NCI-H2081 (cell line): ENCODE results near the gene CARS1.

Experiments
- DNase-seq, 2 experiments: peaks; one replicate each; lab custom pipeline; 2025; lab: John Stamatoyannopoulos, UW

The CARS1 gene

DNA sequence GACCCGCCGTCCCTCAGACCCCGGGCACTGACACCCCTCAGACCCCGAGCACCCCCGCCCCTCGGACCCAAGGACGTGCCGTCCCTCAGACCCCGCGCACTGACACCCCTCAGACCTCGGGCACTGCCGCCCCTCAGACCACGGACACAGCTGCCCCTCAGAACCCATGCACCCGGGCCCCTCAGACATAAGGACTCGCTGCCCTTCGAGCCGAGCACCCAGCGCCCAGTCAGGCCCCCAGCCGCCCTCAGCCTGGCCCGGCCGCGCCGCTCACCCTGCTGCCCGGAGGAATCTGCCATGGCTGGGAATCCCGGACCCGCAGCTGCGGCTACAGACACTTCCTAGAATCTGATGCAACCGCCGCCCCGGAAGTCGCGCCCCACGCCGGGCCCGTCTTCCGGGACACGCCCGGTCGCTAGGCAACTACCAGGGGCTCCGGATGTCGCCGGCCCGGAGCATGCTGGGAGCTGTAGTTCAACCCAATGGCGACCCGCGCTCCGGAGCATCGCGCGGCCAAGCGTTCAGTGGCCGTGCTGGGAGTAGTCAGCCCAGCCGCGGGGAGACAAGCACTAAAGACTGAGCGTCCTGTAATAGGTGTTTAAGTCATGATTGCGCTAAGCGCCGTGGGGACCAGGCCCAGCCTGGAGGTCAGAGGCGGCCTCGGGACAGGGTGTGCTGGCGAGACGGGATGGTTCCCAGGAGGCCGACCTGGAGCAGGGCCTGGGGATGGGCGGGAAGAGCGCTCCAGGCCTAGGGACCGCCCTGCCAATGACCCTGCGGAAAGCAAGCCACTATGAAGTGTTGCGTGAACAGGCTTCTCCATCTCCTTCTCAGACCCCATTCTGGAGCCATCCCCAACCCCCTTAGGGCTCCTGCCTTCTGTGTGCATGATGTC lies at the start of gene CARS1:
Gene CARS1, minus strand, starts transcription at position 355 of the 895 bp plus-strand sequence. Its CDS starts 56 bp downstream, at position 299.
- peak; percentile 84 to 92 for DNase-seq

GRCh38 chr11:3105791-3106735 lies 48.8 kb upstream of the CARS1 start:
- no peak for DNase-seq

DNA sequence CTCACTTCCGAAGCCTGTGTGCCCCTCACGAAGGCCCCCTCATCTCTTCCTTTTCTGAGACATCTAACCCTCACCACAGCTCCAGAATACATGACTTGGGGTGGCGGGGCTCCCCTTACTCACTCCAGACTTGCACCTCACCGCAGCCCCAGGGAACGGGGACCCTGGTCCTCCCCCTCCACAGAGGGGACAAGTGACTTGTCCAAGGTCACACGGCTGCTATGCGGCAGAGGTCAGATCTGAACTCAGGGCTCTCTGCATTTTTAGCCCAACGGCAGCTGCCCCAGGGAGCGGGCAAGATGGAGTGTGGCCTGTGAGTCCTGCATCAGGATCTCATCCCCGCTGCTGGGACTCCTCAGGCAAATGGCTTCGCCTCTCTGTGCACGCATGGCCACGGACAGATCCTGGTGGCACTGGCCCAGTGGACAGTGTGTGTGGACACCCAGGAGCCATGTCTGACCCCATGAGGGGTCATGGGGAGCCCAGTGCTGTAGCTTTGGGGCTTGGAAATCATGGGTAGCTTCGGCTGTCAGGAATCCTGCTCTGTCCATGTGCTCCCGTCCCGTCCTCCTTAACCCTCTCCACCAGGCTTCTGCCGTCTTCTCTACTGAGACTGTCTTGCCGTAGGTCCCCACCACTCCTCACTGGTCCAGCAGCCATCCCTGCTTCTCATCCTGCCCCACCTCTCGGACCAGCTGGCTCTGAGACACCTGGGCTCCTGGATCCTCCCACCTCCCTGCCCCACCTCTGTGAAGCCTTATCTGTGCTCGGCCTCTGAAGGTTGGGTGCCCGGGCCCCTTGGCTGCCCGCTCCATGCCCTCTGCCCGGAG lies 48.0 kb upstream of the CARS1 start:
- DNase-seq = no peak

GRCh38 chr11:3104051-3104714 lies 47.0 kb upstream of the CARS1 start:
- DNase-seq = no peak

GRCh38 chr11:3103076-3103475 lies 45.9 kb upstream of the CARS1 start:
- no peak for DNase-seq

DNA sequence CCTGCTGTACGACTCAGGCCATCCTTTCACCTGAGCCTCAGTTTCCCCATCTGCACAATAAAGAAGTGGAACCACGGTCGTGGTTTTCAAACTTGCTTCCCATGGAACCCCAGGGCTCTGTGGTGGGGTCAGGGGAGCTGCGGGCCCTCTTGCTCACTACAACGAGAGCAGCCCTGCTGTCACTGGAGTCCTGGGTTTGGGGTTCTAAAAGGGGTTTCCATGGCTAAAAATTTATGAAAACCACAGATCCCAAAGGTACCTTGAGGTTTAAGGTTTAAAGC lies 45.4 kb upstream of the CARS1 start:
- no peak for DNase-seq

- no peak for DNase-seq
Observed at GRCh38 chr11:3101921-3102640, 44.9 kb upstream of the CARS1 start.

GRCh38 chr11:3099178-3099577 lies 42.0 kb upstream of the CARS1 start:
- no peak for DNase-seq

DNA sequence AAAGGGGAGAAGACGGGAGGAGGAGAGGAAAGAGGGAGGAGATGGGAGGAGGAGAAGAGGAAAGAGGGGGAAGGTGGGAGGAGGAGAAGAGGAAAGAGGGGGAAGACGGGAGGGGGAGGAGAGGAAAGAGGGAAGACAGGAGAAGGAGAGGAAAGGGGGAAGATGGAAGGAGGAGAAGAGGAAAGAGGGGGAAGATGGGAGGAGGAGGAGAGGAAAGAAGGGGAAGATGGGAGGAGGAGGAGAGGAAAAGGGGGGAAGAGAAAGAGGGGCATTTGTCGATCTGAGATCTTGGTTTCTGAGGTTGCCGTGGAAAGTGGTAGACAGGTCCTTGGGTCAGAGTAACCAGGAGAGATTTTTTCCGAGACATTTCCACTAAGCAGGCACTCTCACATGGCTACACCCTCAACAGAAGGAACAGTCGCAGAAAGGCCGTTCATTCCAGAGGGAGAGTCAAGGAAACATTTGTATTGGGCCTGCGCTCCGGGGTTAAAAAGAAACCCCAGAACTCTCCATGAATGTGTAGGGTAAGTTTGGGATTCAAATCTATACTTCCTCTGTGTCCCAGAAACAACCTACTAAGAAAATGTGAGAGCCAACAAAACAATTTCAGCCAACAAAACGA lies 39.8 kb upstream of the CARS1 start:
- DNase-seq = no peak

- DNase-seq = no peak
Observed at GRCh38 chr11:3095712-3096361, 38.6 kb upstream of the CARS1 start.

DNA sequence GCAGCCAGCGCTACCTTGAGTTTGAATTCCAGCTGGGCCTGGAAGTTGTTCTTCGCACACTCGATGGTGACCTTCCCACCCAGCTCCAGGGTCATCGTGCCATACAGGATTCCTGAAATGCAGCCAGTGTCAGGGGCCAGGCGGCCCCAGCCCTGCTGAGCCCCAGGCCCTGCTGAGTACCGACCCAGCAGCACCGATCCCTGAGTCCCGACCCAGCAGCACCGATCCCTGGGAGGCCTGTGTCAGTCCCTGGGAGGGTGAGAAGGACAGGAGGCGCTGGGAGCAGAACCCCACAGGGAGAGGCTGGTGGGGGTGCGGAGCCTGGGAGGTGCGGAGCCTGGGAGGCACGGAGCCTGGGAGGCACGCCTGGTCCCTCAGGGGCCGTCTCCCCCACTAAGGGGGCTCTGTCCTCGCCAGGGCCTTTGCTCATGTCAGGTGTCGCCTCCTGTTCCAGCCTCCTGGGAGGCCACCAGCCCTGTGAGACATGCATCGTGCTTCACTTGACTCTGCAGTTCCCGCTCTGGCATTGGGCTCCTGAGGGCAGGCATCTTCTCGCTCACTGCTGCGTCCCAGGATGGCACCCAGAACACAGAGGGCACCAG lies 37.1 kb upstream of the CARS1 start:
- no peak for DNase-seq

- DNase-seq = no peak
Observed at GRCh38 chr11:3093281-3094191, 36.3 kb upstream of the CARS1 start.

GRCh38 chr11:3092603-3093141 lies 35.4 kb upstream of the CARS1 start:
- no peak for DNase-seq

DNA sequence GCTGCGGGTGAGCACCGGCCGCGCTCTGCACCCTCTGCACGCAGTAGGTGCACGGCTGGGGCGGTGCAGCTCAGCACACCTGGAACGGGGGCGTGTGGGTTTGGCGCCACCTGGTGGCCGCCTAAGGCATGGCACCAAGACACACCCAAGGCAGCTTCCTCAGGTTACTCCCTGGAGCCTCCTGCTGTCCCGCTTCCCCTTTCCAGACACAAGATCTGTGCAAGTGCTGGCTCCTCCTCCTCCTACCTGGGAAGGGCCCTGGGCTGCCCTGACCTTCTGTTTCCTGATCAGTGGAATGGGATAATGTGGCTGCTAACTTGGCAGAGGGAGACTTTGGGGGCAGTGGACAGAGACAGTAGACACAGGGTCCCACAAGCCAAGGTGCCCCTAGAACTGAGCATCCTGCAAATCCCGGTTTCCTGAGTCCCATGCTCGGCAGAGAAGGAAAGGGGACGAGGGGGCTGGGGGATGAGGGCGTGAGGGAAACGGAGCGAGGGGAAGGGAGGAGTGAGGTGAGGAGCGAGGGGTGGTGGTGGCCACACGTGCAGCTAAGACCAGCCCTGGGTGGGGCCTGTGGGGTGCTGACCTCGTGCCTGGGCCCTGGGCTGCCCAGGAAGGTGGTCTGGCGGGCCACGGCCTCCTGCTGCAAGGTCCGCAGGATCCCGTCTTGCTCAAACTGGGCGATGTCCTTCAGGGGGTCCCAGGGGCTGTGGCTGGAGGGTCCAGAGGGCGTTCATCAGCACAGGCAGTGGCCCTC lies 34.8 kb upstream of the CARS1 start:
- DNase-seq = peak; percentile 51 to 54

DNA sequence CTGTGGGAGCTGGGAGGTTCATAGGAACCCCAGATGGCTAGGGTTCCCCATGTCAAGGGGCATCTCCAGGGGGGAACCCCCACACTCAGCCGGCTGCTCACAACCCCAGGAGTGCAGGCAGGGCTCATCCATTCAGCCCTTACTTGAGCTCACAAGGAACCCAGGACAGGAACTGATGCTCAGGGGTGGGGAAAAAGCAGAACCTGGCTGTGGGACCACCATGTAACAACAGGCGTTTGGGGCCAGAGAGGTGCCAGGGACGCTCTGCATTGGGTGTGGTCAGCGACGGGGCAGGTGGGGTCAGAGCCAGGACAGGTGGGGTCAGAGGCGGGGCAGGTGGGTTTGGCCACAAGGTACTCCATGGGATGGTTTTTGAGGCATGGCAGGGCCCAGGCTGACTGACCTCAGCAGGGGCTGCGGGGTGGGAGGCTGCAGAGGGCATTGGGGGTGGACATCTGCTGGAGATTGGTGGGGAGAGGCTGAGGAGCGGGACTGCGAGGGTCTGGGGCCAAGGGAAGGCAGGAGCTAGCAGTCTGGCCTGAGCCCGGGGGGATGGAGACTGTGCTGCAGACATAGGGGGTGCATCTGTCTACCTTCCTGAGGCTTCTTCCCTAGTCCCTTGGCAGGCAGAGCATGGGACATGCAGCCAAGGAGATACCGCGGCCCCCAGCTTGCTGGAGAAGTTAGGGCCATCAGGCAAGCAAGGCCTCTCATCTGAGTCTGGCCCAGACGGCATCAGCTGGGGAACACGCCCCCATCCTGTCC lies 34.0 kb upstream of the CARS1 start:
- no peak for DNase-seq

GRCh38 chr11:3090096-3090901 lies 33.1 kb upstream of the CARS1 start:
- no peak for DNase-seq
